WTC11 (cell line): ENCODE measurements around the gene PHLPP1. TPM values are rescaled to one million over a fixed set of nuclear protein-coding genes. Genes with fewer than 3 reads are reported as not detected.
A peak's percentile ranks its signal among the peaks of the same experiment; 100 is the strongest.

Experiments
- ATAC-seq: fragments of 200-7000 bp; cut with Tn5 transposase; 2 replicates; pipeline ENCODE4 v1.10.0; 2021; ENCODE audit warnings: mild to moderate bottlenecking, moderate library complexity
- CTCF ChIA-PET: fragments of 300-600 bp; sonication (Branson Sonifier 250); formaldehyde crosslinking; loops from one replicate; lab custom pipeline; 2021; ENCODE audit warnings: antibody characterized with exemption; lab: Charles Lee
- POLR2A ChIA-PET: fragments of 350-600 bp; sonication (Branson Sonifier 250); formaldehyde crosslinking; loops from one replicate; lab custom pipeline; 2021; ENCODE audit warnings: antibody characterized with exemption; lab: Charles Lee
- DNase-seq: peaks from one replicate; pipeline ENCODE4 v3.0.0; 2021; ENCODE audit warnings: low spot score
- H3K27ac Mint-ChIP-seq: 2 replicates; pipeline ENCODE4 v1.8.0; 2021; ENCODE audit warnings: mixed read lengths
- H3K27me3 Mint-ChIP-seq: 2 replicates; pipeline ENCODE4 v1.8.0; 2021; ENCODE audit warnings: low read depth, mild to moderate bottlenecking, moderate library complexity, mixed read lengths
- H3K36me3 Mint-ChIP-seq: 2 replicates; pipeline ENCODE4 v1.8.0; 2021; ENCODE audit warnings: mixed read lengths
- H3K4me1 Mint-ChIP-seq: 2 replicates; pipeline ENCODE4 v1.8.0; 2022; ENCODE audit warnings: mixed read lengths
- H3K4me3 Mint-ChIP-seq: 2 replicates; pipeline ENCODE4 v1.8.0; 2021; ENCODE audit warnings: mild to moderate bottlenecking, moderate library complexity, mixed read lengths
- H3K9me3 Mint-ChIP-seq: 2 replicates; pipeline ENCODE4 v1.8.0; 2021; ENCODE audit warnings: mixed read lengths
- ATF6 ChIP-seq: sonication (generic); formaldehyde crosslinking; IDR thresholded peaks from 2 replicates; pipeline ENCODE4 v1.8.1; 2023; ENCODE audit warnings: mild to moderate bottlenecking, missing genetic modification reagents
- CBFB ChIP-seq: sonication (generic); formaldehyde crosslinking; IDR thresholded peaks from 2 replicates; pipeline ENCODE4 v1.8.1; 2022; ENCODE audit warnings: mild to moderate bottlenecking, low read depth, missing genetic modification reagents
- EMX1 ChIP-seq: fragments of 250-450 bp; sonication (Bioruptor Pico); IDR thresholded peaks from 2 replicates; pipeline ENCODE4 v1.8.0; 2021; ENCODE audit warnings: mild to moderate bottlenecking
- ETV6 ChIP-seq: sonication (generic); formaldehyde crosslinking; IDR thresholded peaks from 2 replicates; pipeline ENCODE4 v1.8.1; 2022; ENCODE audit warnings: mild to moderate bottlenecking, missing genetic modification reagents
- FOXK1 ChIP-seq: sonication (generic); formaldehyde crosslinking; IDR thresholded peaks from 2 replicates; pipeline ENCODE4 v1.8.0; 2022; ENCODE audit warnings: mild to moderate bottlenecking, moderate library complexity, missing genetic modification reagents
- FOXP1 ChIP-seq: sonication (generic); formaldehyde crosslinking; IDR thresholded peaks from 2 replicates; pipeline ENCODE4 v1.8.0; 2022; ENCODE audit warnings: missing genetic modification reagents, mild to moderate bottlenecking, moderate library complexity, borderline replicate concordance
- HMGA2 ChIP-seq: fragments of 250-450 bp; sonication (Bioruptor Pico); IDR thresholded peaks from 2 replicates; pipeline ENCODE4 v1.4.0; 2021; ENCODE audit warnings: mild to moderate bottlenecking, moderate library complexity
- MAX ChIP-seq: sonication (generic); formaldehyde crosslinking; IDR thresholded peaks from 2 replicates; pipeline ENCODE4 v1.8.0; 2022; ENCODE audit warnings: mild to moderate bottlenecking, missing genetic modification reagents
- MXD4 ChIP-seq: fragments of 250-450 bp; sonication (Bioruptor Pico); IDR thresholded peaks from 2 replicates; pipeline ENCODE4 v1.8.0; 2021; ENCODE audit warnings: mild to moderate bottlenecking, moderate library complexity, borderline replicate concordance
- NR2C2 ChIP-seq: sonication (generic); formaldehyde crosslinking; IDR thresholded peaks from 2 replicates; pipeline ENCODE4 v1.8.0; 2022; ENCODE audit warnings: mild to moderate bottlenecking, missing genetic modification reagents
- SMAD3 ChIP-seq: sonication (generic); formaldehyde crosslinking; IDR thresholded peaks from 2 replicates; pipeline ENCODE4 v1.8.0; 2022; ENCODE audit warnings: missing genetic modification reagents, mild to moderate bottlenecking, borderline replicate concordance
- TCF7 ChIP-seq: sonication (generic); formaldehyde crosslinking; IDR thresholded peaks from 2 replicates; pipeline ENCODE4 v1.8.0; 2022; ENCODE audit warnings: mild to moderate bottlenecking, low read depth, missing genetic modification reagents, moderate library complexity
- USF2 ChIP-seq: sonication (generic); formaldehyde crosslinking; IDR thresholded peaks from 2 replicates; pipeline ENCODE4 v1.8.1; 2023; ENCODE audit warnings: mild to moderate bottlenecking, missing genetic modification reagents, moderate library complexity
- ZNF138 ChIP-seq: sonication (generic); formaldehyde crosslinking; conservative IDR thresholded peaks from 2 replicates; pipeline ENCODE4 v1.8.1; 2022; ENCODE audit warnings: mild to moderate bottlenecking, moderate library complexity, missing genetic modification reagents
- ZNF317 ChIP-seq: sonication (generic); formaldehyde crosslinking; IDR thresholded peaks from 2 replicates; pipeline ENCODE4 v1.8.1; 2023; ENCODE audit warnings: low read depth, mild to moderate bottlenecking, moderate library complexity, missing genetic modification reagents, borderline replicate concordance
- ZNF416 ChIP-seq: fragments of 250-450 bp; sonication (Bioruptor Pico); IDR thresholded peaks from 2 replicates; pipeline ENCODE4 v1.9.0; 2021; ENCODE audit warnings: mild to moderate bottlenecking, inconsistent platforms
- ZNF671 ChIP-seq: fragments of 250-450 bp; sonication (Bioruptor Pico); IDR thresholded peaks from 2 replicates; pipeline ENCODE4 v1.8.0; 2021; ENCODE audit warnings: mild to moderate bottlenecking
- ZSCAN18 ChIP-seq: fragments of 250-450 bp; sonication (Bioruptor Pico); IDR thresholded peaks from 2 replicates; pipeline ENCODE4 v2.1.2; 2022; ENCODE audit warnings: mild to moderate bottlenecking, moderate library complexity
- total RNA-seq: library from RNA; stranded (reverse); gene quantifications from 3 replicates; pipeline ENCODE4 v1.2.3, GENCODE V29; 2021
- TF ChIP-seq, protein P1 (sequence below): sonication (generic); formaldehyde crosslinking; IDR thresholded peaks from 2 replicates; pipeline ENCODE4 v1.8.1; 2022; ENCODE audit warnings: low read depth, missing genetic modification reagents, borderline replicate concordance
- TF ChIP-seq, protein P2 (sequence below): fragments of 200-600 bp; IDR thresholded peaks from 2 replicates; pipeline ENCODE4 v1.8.0; 2022; ENCODE audit warnings: antibody characterized with exemption
- TF ChIP-seq, protein P3 (sequence below): sonication (generic); formaldehyde crosslinking; IDR thresholded peaks from 2 replicates; pipeline ENCODE4 v1.8.0; 2022; ENCODE audit warnings: mild to moderate bottlenecking, missing genetic modification reagents
- TF ChIP-seq, protein P4 (sequence below): fragments of 250-450 bp; sonication (Bioruptor Pico); IDR thresholded peaks from 2 replicates; pipeline ENCODE4 v1.9.0; 2021; ENCODE audit warnings: moderate library complexity, mild to moderate bottlenecking, inconsistent platforms, borderline replicate concordance

PHLPP1 gene
- total RNA-seq, 1 experiment from 2014 or later, result 52.0 TPM

GRCh38 chr18:62776024-62776570 is 60.8 kb downstream of the PHLPP1 start (continued):
- TF ChIP-seq, protein P1, sequence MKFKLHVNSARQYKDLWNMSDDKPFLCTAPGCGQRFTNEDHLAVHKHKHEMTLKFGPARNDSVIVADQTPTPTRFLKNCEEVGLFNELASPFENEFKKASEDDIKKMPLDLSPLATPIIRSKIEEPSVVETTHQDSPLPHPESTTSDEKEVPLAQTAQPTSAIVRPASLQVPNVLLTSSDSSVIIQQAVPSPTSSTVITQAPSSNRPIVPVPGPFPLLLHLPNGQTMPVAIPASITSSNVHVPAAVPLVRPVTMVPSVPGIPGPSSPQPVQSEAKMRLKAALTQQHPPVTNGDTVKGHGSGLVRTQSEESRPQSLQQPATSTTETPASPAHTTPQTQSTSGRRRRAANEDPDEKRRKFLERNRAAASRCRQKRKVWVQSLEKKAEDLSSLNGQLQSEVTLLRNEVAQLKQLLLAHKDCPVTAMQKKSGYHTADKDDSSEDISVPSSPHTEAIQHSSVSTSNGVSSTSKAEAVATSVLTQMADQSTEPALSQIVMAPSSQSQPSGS, result no peak
- TF ChIP-seq ZNF317 (CRISPR knock-in tag) (no peak), MAX (no peak), TCF7 (CRISPR knock-in tag) (no peak)

- Mint-ChIP-seq H3K27me3 (no peaks in the 10 kb centered on the region), H3K4me1 (peaks cover 78% of the 10 kb centered on the region), H3K36me3 (peaks cover 3% of the 10 kb centered on the region), H3K9me3 (0 out of 2 replicates have a peak, but pooled peaks cover 6% of the 10 kb centered on the region), H3K4me3 (no peak overlapping the region), H3K27ac (peak overlapping the region; percentile 63)
- ATAC-seq, result no peak
- no peak for DNase-seq
- ChIA-PET CTCF (no interaction called here), POLR2A (no interaction called here)
- TF ChIP-seq MXD4 (CRISPR knock-in tag) (no peak), ETV6 (no peak), FOXP1 (CRISPR knock-in tag) (no peak), NR2C2 (no peak), CBFB (CRISPR knock-in tag) (no peak), SMAD3 (CRISPR knock-in tag) (no peak), ZNF138 (CRISPR knock-in tag) (no peak), EMX1 (CRISPR knock-in tag) (no peak)
Measured at GRCh38 chr18:62777814-62778213, 62.5 kb downstream of the PHLPP1 start.

DNA sequence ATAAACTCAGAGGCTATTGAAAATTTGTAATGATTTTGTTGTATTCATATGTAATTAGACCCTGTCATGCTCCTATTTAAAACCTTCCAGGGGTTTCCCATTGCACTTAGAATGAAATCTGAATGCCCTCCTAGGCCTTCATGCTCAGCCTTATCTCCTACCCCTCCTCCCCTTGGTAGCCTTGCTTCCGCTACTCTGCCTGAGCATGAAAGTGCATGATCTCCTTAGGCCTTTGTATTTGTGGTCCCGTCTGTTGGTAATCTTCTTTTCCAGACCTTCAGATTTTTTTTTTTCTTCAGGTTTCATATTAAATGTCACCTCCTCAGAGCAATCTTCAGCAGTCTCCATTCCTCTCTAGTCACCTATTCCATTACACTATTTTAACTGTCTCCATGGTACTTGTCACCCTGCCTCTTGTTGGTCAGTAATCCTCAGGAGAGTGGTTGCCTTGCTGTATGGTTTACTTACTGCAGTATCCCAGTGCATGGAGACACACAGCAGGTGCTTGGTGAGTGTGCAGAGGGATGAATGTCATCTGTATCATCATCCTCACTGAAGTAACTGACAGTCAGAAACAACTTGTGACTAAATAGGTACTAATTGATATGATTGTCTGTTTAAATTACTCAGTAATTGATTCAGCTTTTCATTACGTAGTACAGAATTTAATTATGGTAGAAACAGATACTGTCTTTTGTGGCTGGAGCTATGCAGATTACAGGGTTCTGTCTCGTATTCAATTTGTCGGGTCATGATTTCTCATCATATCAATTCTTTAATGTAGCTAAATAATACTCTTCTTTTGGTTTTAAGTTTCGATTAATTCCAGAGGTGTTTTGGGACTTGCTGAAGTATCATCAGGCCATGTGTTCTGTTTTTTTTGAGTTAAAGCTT is 63.9 kb downstream of the PHLPP1 start:
- peak; percentile 91 for ATAC-seq
- H3K36me3 Mint-ChIP-seq, result no peaks in the 10 kb centered on the region
- POLR2A ChIA-PET, result no interaction called here
- no peak for TF ChIP-seq ATF6 (CRISPR knock-in tag)
- TF ChIP-seq, protein P2, sequence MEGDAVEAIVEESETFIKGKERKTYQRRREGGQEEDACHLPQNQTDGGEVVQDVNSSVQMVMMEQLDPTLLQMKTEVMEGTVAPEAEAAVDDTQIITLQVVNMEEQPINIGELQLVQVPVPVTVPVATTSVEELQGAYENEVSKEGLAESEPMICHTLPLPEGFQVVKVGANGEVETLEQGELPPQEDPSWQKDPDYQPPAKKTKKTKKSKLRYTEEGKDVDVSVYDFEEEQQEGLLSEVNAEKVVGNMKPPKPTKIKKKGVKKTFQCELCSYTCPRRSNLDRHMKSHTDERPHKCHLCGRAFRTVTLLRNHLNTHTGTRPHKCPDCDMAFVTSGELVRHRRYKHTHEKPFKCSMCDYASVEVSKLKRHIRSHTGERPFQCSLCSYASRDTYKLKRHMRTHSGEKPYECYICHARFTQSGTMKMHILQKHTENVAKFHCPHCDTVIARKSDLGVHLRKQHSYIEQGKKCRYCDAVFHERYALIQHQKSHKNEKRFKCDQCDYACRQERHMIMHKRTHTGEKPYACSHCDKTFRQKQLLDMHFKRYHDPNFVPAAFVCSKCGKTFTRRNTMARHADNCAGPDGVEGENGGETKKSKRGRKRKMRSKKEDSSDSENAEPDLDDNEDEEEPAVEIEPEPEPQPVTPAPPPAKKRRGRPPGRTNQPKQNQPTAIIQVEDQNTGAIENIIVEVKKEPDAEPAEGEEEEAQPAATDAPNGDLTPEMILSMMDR, result no peak
- TF ChIP-seq USF2 (CRISPR knock-in tag), result no peak
- TF ChIP-seq ZNF671 (CRISPR knock-in tag), result no peak
- no peak for TF ChIP-seq ZSCAN18
- TF ChIP-seq, protein P3, sequence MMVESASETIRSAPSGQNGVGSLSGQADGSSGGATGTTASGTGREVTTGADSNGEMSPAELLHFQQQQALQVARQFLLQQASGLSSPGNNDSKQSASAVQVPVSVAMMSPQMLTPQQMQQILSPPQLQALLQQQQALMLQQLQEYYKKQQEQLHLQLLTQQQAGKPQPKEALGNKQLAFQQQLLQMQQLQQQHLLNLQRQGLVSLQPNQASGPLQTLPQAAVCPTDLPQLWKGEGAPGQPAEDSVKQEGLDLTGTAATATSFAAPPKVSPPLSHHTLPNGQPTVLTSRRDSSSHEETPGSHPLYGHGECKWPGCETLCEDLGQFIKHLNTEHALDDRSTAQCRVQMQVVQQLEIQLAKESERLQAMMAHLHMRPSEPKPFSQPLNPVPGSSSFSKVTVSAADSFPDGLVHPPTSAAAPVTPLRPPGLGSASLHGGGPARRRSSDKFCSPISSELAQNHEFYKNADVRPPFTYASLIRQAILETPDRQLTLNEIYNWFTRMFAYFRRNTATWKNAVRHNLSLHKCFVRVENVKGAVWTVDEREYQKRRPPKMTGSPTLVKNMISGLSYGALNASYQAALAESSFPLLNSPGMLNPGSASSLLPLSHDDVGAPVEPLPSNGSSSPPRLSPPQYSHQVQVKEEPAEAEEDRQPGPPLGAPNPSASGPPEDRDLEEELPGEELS (CRISPR knock-in tag), result no peak
- TF ChIP-seq HMGA2 (CRISPR knock-in tag), result no peak
- TF ChIP-seq, protein P4, sequence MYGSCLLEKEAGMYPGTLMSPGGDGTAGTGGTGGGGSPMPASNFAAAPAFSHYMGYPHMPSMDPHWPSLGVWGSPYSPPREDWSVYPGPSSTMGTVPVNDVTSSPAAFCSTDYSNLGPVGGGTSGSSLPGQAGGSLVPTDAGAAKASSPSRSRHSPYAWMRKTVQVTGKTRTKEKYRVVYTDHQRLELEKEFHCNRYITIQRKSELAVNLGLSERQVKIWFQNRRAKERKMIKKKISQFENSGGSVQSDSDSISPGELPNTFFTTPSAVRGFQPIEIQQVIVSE (CRISPR knock-in tag), result no peak
- TF ChIP-seq FOXK1, result no peak
- TF ChIP-seq ZNF416 (CRISPR knock-in tag), result no peak

More for the DNA sequence above, 63.9 kb downstream of the PHLPP1 start:
- H3K27me3 Mint-ChIP-seq, result no peaks in the 10 kb centered on the region
- H3K27ac Mint-ChIP-seq, result peak overlapping the region; percentile 89
- DNase-seq, result no peak
- no peaks in the 10 kb centered on the region for H3K9me3 Mint-ChIP-seq
- CTCF ChIA-PET, result interaction anchor here (1.0 kb wide), 1 partner anchor 21 kb away, joined by 3 read pairs; no protein-coding TSS in a partner anchor
- H3K4me1 Mint-ChIP-seq, result peaks cover 73% of the 10 kb centered on the region
- H3K4me3 Mint-ChIP-seq, result peak overlapping the region; percentile 44
